Measurements from ENCODE around the gene EPHA10.

- TF ChIP-seq SCRT1 (tag by site-specific recombination; IDR thresholded peaks at IDR 0.05; ENCODE audit: borderline replicate concordance): no peak
- TF ChIP-seq CTCF (tag by site-specific recombination; IDR thresholded peaks at IDR 0.05): no peak
- no peak for TF ChIP-seq ZNF830 (tag by site-specific recombination; IDR thresholded peaks at IDR 0.05; ENCODE audit: low read depth)
- no peak for TF ChIP-seq BCL11A (tag by site-specific recombination; IDR thresholded peaks at IDR 0.05; ENCODE audit: low read depth)
- no peak for TF ChIP-seq ZBTB8A (tag by site-specific recombination; IDR thresholded peaks at IDR 0.05)
- no peak for TF ChIP-seq ZNF660 (tag by site-specific recombination; IDR thresholded peaks at IDR 0.05)
- no peak for TF ChIP-seq ZNF664 (tag by site-specific recombination; IDR thresholded peaks at IDR 0.05)
- TF ChIP-seq ZNF280C (tag by site-specific recombination; IDR thresholded peaks at IDR 0.05): no peak
- no peak for TF ChIP-seq ZBTB20 (tag by site-specific recombination; IDR thresholded peaks at IDR 0.05)
- no peak for TF ChIP-seq ZBTB7A (tag by site-specific recombination; IDR thresholded peaks at IDR 0.05; ENCODE audit: low read depth)
Measured at GRCh38 chr1:37692834-37693175, 72.1 kb downstream of the EPHA10 start.
